ENCODE measurements around the gene LNPEP. TPM values are rescaled to one million over a fixed set of nuclear protein-coding genes. Genes with fewer than 3 reads are reported as not detected.

Gene LNPEP
- total RNA-seq, 1 donor from 2014 or later = 56.8 TPM

DNA sequence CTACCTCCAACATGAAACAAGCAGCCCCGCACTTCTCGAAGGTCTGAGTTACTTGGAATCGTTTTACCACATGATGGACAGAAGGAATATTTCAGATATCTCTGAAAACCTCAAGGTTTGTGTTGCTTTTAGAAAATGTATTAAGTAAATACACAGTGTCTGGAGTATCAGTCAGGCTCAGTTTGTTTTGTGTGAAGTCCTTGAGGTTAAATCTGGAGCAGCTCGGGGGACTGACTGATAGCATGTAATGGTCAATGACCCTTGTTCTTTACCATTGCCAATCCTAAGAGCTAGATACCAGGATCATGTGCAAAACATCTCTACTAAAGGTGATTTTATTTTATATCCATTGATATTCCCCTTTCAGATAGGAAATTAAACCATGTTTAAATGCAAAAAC, 26.9 kb upstream of the LNPEP start:
- TF ChIP-seq, protein P1, sequence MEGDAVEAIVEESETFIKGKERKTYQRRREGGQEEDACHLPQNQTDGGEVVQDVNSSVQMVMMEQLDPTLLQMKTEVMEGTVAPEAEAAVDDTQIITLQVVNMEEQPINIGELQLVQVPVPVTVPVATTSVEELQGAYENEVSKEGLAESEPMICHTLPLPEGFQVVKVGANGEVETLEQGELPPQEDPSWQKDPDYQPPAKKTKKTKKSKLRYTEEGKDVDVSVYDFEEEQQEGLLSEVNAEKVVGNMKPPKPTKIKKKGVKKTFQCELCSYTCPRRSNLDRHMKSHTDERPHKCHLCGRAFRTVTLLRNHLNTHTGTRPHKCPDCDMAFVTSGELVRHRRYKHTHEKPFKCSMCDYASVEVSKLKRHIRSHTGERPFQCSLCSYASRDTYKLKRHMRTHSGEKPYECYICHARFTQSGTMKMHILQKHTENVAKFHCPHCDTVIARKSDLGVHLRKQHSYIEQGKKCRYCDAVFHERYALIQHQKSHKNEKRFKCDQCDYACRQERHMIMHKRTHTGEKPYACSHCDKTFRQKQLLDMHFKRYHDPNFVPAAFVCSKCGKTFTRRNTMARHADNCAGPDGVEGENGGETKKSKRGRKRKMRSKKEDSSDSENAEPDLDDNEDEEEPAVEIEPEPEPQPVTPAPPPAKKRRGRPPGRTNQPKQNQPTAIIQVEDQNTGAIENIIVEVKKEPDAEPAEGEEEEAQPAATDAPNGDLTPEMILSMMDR (IDR thresholded peaks at IDR 0.05; ENCODE audit: borderline replicate concordance) = no peak

DNA sequence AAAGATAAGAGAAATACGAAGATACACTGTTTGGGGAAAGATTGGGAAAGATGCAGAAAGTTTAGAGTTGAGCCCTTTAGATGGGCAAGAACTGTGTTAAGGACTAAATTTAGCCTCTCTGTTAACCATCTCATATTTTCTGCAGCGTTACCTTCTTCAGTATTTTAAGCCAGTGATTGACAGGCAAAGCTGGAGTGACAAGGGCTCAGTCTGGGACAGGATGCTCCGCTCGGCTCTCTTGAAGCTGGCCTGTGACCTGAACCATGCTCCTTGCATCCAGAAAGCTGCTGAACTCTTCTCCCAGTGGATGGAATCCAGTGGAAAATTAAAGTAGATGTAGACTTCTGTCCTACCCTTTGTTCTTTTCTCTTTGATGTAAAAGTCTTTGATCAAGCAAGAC, 26.4 kb upstream of the LNPEP start:
- no peak overlapping the region for H3K4me3 ChIP-seq
- peaks cover 35% of the 10 kb centered on the region for H3K36me3 ChIP-seq
- H3K27ac ChIP-seq (replicated peaks) = no peak overlapping the region
- DNase-seq = no peak
- no peaks in the 10 kb centered on the region for H3K4me1 ChIP-seq
- intact Hi-C loops (cut with micrococcal nuclease) = no loop called here
- no peaks in the 10 kb centered on the region for H3K27me3 ChIP-seq (ENCODE audit: low read depth)
- H3K9me3 ChIP-seq (replicated peaks) = no peaks in the 10 kb centered on the region
- TF ChIP-seq, protein P1 (IDR thresholded peaks at IDR 0.05; ENCODE audit: borderline replicate concordance) = no peak

More for the DNA sequence above, 26.9 kb upstream of the LNPEP start:
- H3K4me3 ChIP-seq = no peak overlapping the region
- peaks cover 39% of the 10 kb centered on the region for H3K36me3 ChIP-seq
- H3K27ac ChIP-seq (replicated peaks) = no peak overlapping the region
- intact Hi-C loops (cut with micrococcal nuclease) = no loop called here
- no peaks in the 10 kb centered on the region for H3K27me3 ChIP-seq (ENCODE audit: low read depth)
- no peaks in the 10 kb centered on the region for H3K9me3 ChIP-seq (replicated peaks)
- DNase-seq = no peak
- no peaks in the 10 kb centered on the region for H3K4me1 ChIP-seq

DNA sequence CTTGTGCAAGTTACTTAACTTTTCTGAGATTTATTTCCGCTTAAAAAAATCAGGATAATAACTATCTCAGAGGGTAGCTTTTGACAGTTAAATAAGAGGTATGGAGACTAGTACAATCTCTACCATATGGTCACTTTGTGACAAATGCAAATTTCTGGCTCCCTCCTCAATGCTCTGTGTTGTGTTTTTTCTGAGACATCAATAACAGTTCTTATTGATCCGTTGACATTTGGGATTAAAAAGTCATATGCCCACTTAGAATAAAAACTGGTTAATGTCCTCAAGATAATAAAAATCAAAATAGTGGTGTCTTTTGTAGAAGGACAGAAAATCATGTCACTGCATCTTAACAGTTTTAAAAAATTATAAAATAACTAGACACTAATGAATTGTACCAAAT, 24.7 kb upstream of the LNPEP start:
- no peak for DNase-seq
- H3K27me3 ChIP-seq (ENCODE audit: low read depth) = no peaks in the 10 kb centered on the region
- H3K4me1 ChIP-seq = no peaks in the 10 kb centered on the region
- TF ChIP-seq, protein P1 (IDR thresholded peaks at IDR 0.05; ENCODE audit: borderline replicate concordance) = no peak
- no peaks in the 10 kb centered on the region for H3K9me3 ChIP-seq (replicated peaks)
- no peak overlapping the region for H3K27ac ChIP-seq (replicated peaks)
- intact Hi-C loops (cut with micrococcal nuclease) = no loop called here
- peaks cover 35% of the 10 kb centered on the region for H3K36me3 ChIP-seq
- no peak overlapping the region for H3K4me3 ChIP-seq

DNA sequence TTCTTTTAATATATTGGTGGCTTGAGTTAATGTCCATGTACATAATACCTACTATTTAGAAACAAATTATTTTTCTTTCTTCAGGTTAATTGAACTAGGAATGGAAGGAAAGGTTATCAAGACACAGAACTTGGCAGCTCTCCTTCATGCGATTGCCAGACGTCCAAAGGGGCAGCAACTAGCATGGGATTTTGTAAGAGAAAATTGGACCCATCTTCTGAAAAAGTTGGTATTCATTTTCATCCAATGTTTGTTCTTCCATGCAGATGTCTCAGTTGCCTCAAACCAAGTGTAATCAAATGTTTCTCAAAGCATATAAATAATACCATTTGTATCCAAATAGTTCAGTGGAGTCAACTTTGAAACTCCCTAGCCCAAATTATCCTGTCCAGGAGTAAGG, 22.6 kb upstream of the LNPEP start:
- Histone ChIP-seq H3K36me3 (peaks cover 54% of the 10 kb centered on the region), H3K4me1 (no peaks in the 10 kb centered on the region), H3K27ac (replicated peaks) (no peak overlapping the region), H3K9me3 (replicated peaks) (no peaks in the 10 kb centered on the region), H3K4me3 (no peak overlapping the region), H3K27me3 (ENCODE audit: low read depth) (no peaks in the 10 kb centered on the region)
- DNase-seq = no peak
- TF ChIP-seq, protein P1 (IDR thresholded peaks at IDR 0.05; ENCODE audit: borderline replicate concordance) = no peak
- intact Hi-C loops (cut with micrococcal nuclease) = no loop called here

DNA sequence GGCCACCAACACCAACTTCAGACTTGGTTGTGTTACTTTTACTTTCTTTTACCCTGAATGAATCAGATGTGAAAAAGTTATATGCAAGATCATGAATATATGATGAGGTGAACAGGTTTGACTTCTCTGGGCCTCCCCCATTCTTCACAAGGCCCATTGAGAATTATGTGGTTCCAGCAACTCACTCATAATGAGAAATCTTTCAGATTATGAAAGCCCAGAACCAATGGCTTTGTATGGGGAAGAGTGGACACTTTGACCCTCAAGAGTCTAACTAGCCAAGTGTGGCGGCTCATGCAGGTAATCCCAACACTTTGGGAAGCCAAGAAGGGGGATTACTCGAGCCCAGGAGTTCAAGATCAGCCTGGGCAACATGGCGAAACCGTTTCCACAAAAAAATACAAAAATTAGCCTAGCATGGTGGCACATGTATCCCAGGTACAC, 16.1 kb upstream of the LNPEP start:
- no peak overlapping the region for H3K4me3 ChIP-seq
- TF ChIP-seq, protein P1 (IDR thresholded peaks at IDR 0.05; ENCODE audit: borderline replicate concordance) = no peak
- no peak overlapping the region for H3K27ac ChIP-seq (replicated peaks)
- H3K27me3 ChIP-seq (ENCODE audit: low read depth) = no peaks in the 10 kb centered on the region
- H3K4me1 ChIP-seq = peaks cover 5% of the 10 kb centered on the region
- H3K36me3 ChIP-seq = peaks cover 46% of the 10 kb centered on the region
- no peak for DNase-seq
- intact Hi-C loops (cut with micrococcal nuclease) = no loop called here
- no peaks in the 10 kb centered on the region for H3K9me3 ChIP-seq (replicated peaks)

Data from left ventricle myocardium inferior (tissue), 1 donor.